ENCODE data around the gene IL4.

DNA sequence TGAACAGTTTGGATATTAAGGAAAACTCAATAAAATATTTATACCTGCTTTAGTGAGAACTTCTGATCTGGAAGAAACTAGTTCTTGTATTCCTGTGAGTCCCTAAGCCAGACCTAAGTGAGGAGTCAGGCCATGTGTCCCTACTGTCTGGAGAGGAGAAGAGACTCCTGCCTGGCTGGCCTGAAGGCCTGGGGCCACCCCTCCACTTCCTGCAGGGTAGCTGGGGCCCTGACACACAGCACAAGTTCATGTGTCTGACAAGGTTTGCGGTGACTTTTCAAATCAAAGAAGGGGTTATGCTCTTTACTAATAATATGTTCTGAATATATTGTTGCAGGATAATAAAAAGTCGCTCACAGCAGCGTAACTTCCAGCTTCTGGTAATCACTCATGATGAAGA lies 31.9 kb upstream of the IL4 start:
- TF ChIP-seq, protein P1, sequence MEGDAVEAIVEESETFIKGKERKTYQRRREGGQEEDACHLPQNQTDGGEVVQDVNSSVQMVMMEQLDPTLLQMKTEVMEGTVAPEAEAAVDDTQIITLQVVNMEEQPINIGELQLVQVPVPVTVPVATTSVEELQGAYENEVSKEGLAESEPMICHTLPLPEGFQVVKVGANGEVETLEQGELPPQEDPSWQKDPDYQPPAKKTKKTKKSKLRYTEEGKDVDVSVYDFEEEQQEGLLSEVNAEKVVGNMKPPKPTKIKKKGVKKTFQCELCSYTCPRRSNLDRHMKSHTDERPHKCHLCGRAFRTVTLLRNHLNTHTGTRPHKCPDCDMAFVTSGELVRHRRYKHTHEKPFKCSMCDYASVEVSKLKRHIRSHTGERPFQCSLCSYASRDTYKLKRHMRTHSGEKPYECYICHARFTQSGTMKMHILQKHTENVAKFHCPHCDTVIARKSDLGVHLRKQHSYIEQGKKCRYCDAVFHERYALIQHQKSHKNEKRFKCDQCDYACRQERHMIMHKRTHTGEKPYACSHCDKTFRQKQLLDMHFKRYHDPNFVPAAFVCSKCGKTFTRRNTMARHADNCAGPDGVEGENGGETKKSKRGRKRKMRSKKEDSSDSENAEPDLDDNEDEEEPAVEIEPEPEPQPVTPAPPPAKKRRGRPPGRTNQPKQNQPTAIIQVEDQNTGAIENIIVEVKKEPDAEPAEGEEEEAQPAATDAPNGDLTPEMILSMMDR (IDR thresholded peaks at IDR 0.05): no peak
- TF ChIP-seq EZH2 (IDR thresholded peaks at IDR 0.05): no peak
- no peak for TF ChIP-seq EZH2phosphoT487 (IDR thresholded peaks at IDR 0.05)
